Ovary (tissue), 3 donors: ENCODE data around the gene ZNF343.

Experiments
- CTCF ChIP-seq, 3 donors: fragments of 450-650 bp in 2 of 3; fragments of 200-600 bp in 1 of 3; IDR thresholded peaks; one replicate each; pipeline versions ENCODE4 v1.5.1 to v1.8.0; 2016 to 2022; ENCODE audit warnings: antibody characterized with exemption in 3 of 3, mild to moderate bottlenecking in 1 of 3
- POLR2A ChIP-seq: fragments of 450-650 bp; IDR thresholded peaks from one replicate; pipeline ENCODE4 v1.6.1; 2017; ENCODE audit warnings: antibody characterized with exemption, mild to moderate bottlenecking, moderate library complexity
- donor health status: DM: no; HTN: no; CAD: no.

- TF ChIP-seq CTCF (IDR thresholded peaks at IDR 0.05) (no peak), POLR2A (no peak)
These were observed 44.9 kb downstream of the ZNF343 start for GRCh38 chr20:2463616-2464365.
